IMR-90 (cell line): ENCODE measurements around the gene DCAF5. TPM values are rescaled to one million over a fixed set of nuclear protein-coding genes. Genes with fewer than 3 reads are reported as not detected.

Source experiments
- ATAC-seq: fragments of 200-7000 bp; cut with Tn5 transposase; 2 replicates; pipeline ENCODE4 v1.9.1; 2020; ENCODE audit warnings: low read depth, mild to moderate bottlenecking, moderate library complexity
- BruUV-seq: library from RNA; stranded (reverse); fragments of 400-500 nt; replicated peaks from 2 replicates; lab custom pipeline; 2021; lab: Mats Ljungman, UMichigan
- CTCF ChIA-PET: fragments of 300-600 bp; formaldehyde crosslinking; extraction: SDS; loops from one replicate; lab custom pipeline; 2021; ENCODE audit warnings: antibody characterized with exemption; lab: Yijun Ruan, JAX
- POLR2A ChIA-PET: fragments of 300-600 bp; sonication (Branson Sonifier 250); formaldehyde crosslinking; loops from one replicate; lab custom pipeline; 2022; ENCODE audit warnings: antibody characterized with exemption; ENCODE audit not compliant: unreplicated experiment; lab: Charles Lee
- DNase-seq: peaks from one replicate; pipeline ENCODE4 v3.0.0; 2013
- H2AFZ ChIP-seq: replicated peaks from 2 replicates; pipeline ENCODE3; 2013; ENCODE audit warnings: low read length, mild to moderate bottlenecking; ENCODE audit not compliant: poor library complexity
- H2AK5ac ChIP-seq: 2 replicates; pipeline ENCODE4 v1.6.1; 2013; ENCODE audit warnings: low read depth, low read length, inconsistent platforms
- H2AK9ac ChIP-seq: replicated peaks from 2 replicates; pipeline ENCODE3; 2013; ENCODE audit warnings: mild to moderate bottlenecking, low read depth, low read length, moderate library complexity; ENCODE audit not compliant: poor library complexity
- H2BK120ac ChIP-seq: 2 replicates; pipeline ENCODE4 v1.6.1; 2013; ENCODE audit warnings: low read depth, low read length, inconsistent platforms
- H2BK15ac ChIP-seq: 3 replicates; pipeline ENCODE4 v1.6.1; 2013; ENCODE audit warnings: low read depth, low read length, inconsistent platforms
- H2BK20ac ChIP-seq: 2 replicates; pipeline ENCODE4 v1.6.1; 2013; ENCODE audit warnings: low read depth, mild to moderate bottlenecking, inconsistent platforms, low read length, moderate library complexity
- H2BK5ac ChIP-seq: 2 replicates; pipeline ENCODE4 v1.6.1; 2013; ENCODE audit warnings: mild to moderate bottlenecking, low read depth, low read length, inconsistent platforms; ENCODE audit not compliant: poor library complexity, severe bottlenecking
- H3K14ac ChIP-seq: replicated peaks from 2 replicates; pipeline ENCODE4 v1.6.1; 2013; ENCODE audit warnings: low read depth, low read length, inconsistent platforms
- H3K18ac ChIP-seq: 2 replicates; pipeline ENCODE4 v1.6.1; 2013; ENCODE audit warnings: low read depth, low read length, control low read depth
- H3K23ac ChIP-seq: 2 replicates; pipeline ENCODE4 v1.6.1; 2013; ENCODE audit warnings: low read depth, low read length, inconsistent platforms
- H3K27ac ChIP-seq: 2 replicates; pipeline ENCODE4 v1.5.1; 2013; ENCODE audit warnings: mild to moderate bottlenecking, control low read depth, low read length; ENCODE audit not compliant: insufficient read depth
- H3K27me3 ChIP-seq: 2 replicates; pipeline ENCODE4 v1.6.1; 2013; ENCODE audit warnings: low read length; ENCODE audit not compliant: control insufficient read depth, insufficient read depth
- H3K36me3 ChIP-seq: 2 replicates; pipeline ENCODE4 v1.6.1; 2013; ENCODE audit warnings: low read length, mixed read lengths; ENCODE audit not compliant: control insufficient read depth, insufficient read depth
- H3K4ac ChIP-seq: 2 replicates; pipeline ENCODE4 v1.6.1; 2013; ENCODE audit warnings: low read depth, low read length, inconsistent platforms
- H3K4me1 ChIP-seq: 2 replicates; pipeline ENCODE4 v1.6.1; 2013; ENCODE audit warnings: low read length, mixed read lengths; ENCODE audit not compliant: control insufficient read depth, insufficient read depth
- H3K4me2 ChIP-seq: 2 replicates; pipeline ENCODE4 v1.6.1; 2013; ENCODE audit warnings: low read depth, mild to moderate bottlenecking, control low read depth, low read length, moderate library complexity
- H3K4me3 ChIP-seq: 2 replicates; pipeline ENCODE4 v1.5.1; 2013; ENCODE audit warnings: low read depth, mild to moderate bottlenecking, control low read depth, low read length, moderate library complexity; ENCODE audit not compliant: insufficient read depth
- H3K56ac ChIP-seq: 2 replicates; pipeline ENCODE4 v1.6.1; 2013; ENCODE audit warnings: low read length, inconsistent platforms; ENCODE audit not compliant: insufficient read depth; ENCODE audit errors: extremely low read depth
- H3K79me1 ChIP-seq, 2 experiments: 2 replicates each; pipeline ENCODE4 v1.6.1; 2013; ENCODE audit warnings: low read length in 2 of 2, inconsistent platforms in 1 of 2, low read depth in 1 of 2
- H3K9ac ChIP-seq: 2 replicates; pipeline ENCODE4 v1.6.1; 2013; ENCODE audit warnings: low read depth, low read length, control low read depth
- H3K9me1 ChIP-seq: 2 replicates; pipeline ENCODE4 v1.6.1; 2013; ENCODE audit warnings: low read length, inconsistent platforms; ENCODE audit not compliant: insufficient read depth
- H3K9me3 ChIP-seq: 2 replicates; pipeline ENCODE4 v1.6.1; 2013; ENCODE audit warnings: low read length; ENCODE audit not compliant: control insufficient read depth, insufficient read depth
- H4K20me1 ChIP-seq: 2 replicates; pipeline ENCODE4 v1.6.1; 2013; ENCODE audit warnings: low read length, inconsistent platforms; ENCODE audit not compliant: insufficient read depth
- H4K5ac ChIP-seq: 2 replicates; pipeline ENCODE4 v1.6.1; 2013; ENCODE audit warnings: mild to moderate bottlenecking, low read depth, low read length, control low read depth
- H4K8ac ChIP-seq, 2 experiments: 2 replicates each; pipeline ENCODE4 v1.6.1; 2013; ENCODE audit warnings: low read depth in 2 of 2, low read length in 2 of 2, control low read depth in 1 of 2, inconsistent platforms in 1 of 2
- H4K91ac ChIP-seq: 2 replicates; pipeline ENCODE4 v1.6.1; 2013; ENCODE audit warnings: low read depth, low read length, inconsistent platforms; ENCODE audit not compliant: insufficient read depth
- CEBPB ChIP-seq: IDR thresholded peaks from 2 replicates; pipeline ENCODE4 v1.6.1; 2012; ENCODE audit warnings: low read depth, low read length, improper control_type of control experiment
- MAZ ChIP-seq: IDR thresholded peaks from 2 replicates; pipeline ENCODE4 v1.6.1; 2012; ENCODE audit warnings: low read depth, mild to moderate bottlenecking, low read length, improper control_type of control experiment, moderate library complexity, borderline replicate concordance
- NFE2L2 ChIP-seq: fragments of 150-350 bp; IDR thresholded peaks from 2 replicates; pipeline ENCODE4 v1.6.1; 2016; ENCODE audit warnings: low read depth, mild to moderate bottlenecking, low read length
- WGBS, 2 experiments: methylation state at CpG; one replicate each; pipeline versions ENCODE4 v1.1.5 to v1.1.7; 2013; ENCODE audit warnings: missing lambda C conversion rate in 2 of 2; ENCODE audit not compliant: insufficient read length in 1 of 2; ENCODE audit errors: extremely low coverage in 2 of 2; 5-methylcytosine and 5-hydroxymethylcytosine counted together
- dilution Hi-C: fragments of 300-500 bp; cut with HindIII; formaldehyde crosslinking; loops from one replicate; pipeline ENCODE4 v1.14.3; 2018; ENCODE audit warnings: low sequenced_read_pairs; ENCODE audit not compliant: unreplicated experiment
- in situ Hi-C: fragments of 300-500 bp; cut with MboI; formaldehyde crosslinking; loops from 3 replicates; pipeline ENCODE4 v1.14.3; 2019; ENCODE audit warnings: low sequenced_read_pairs, inconsistent platforms, mixed read lengths
- intact Hi-C: fragments of 100-400 bp; cut with micrococcal nuclease; formaldehyde crosslinking; loops from 2 replicates; pipeline ENCODE4 v1.10.0; 2022
- polyA plus RNA-seq, 3 experiments: library from polyadenylated mRNA; depleted of rRNA; stranded (reverse); fragments of >200 nt; gene quantifications; 2 replicates each; pipeline ENCODE4 v1.2.3, GENCODE V29; 2012; ENCODE audit warnings: low replicate concordance in 1 of 3
- total RNA-seq: library from RNA; depleted of rRNA; stranded (reverse); fragments of >200 nt; gene quantifications from 2 replicates; pipeline ENCODE4 v1.2.3, GENCODE V29; 2012
- TF ChIP-seq, protein P1 (sequence below): fragments of 150-350 bp; IDR thresholded peaks from 2 replicates; pipeline ENCODE4 v1.6.1; 2017; ENCODE audit warnings: mild to moderate bottlenecking, antibody characterized with exemption, low read length, low read depth

The DCAF5 gene
- total and polyA plus RNA-seq, 2 of the 4 experiments (the other 2 are of a cell fraction) = 17.6 to 30.4 TPM

DNA sequence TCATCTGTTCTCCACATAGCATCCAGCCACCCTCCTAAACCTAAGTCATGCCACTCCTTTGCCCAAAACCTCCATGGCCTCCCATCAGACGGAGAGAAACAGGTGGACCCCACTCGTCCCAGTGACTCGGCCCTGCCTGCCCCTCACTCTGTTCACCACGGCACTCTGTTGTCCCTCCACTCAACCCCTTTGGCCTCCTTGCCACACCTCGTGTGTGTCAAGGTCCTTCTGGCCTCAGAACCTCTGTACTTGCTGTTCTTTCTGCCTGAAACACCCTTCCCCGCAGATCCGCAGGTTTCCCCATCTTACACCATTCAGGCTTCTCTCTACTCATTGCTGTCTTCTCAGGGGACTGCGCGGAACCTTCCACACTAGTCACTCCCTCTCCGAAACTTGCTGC is 149.3 kb downstream of the DCAF5 start:
- Histone ChIP-seq H3K27ac (no peak overlapping the region), H3K14ac (no peak overlapping the region), H3K9ac (no peak overlapping the region), H3K4ac (no peak overlapping the region), H3K4me3 (no peak overlapping the region), H3K27me3 (no peaks in the 10 kb centered on the region), H2BK120ac (no peak overlapping the region), H3K23ac (no peak overlapping the region), H3K4me1 (peaks cover 18% of the 10 kb centered on the region), H4K5ac (no peak overlapping the region), H3K4me2 (no peak overlapping the region), H2AK5ac (peak overlapping the region; percentile 15; the same call in 1 of the 2 replicates), H2BK5ac (no peak overlapping the region), H3K56ac (no peak overlapping the region), H4K20me1 (no peaks in the 10 kb centered on the region), H3K79me1 (peaks cover 0 to 14% of the 10 kb centered on the region in 2 experiments; a peak in 2 of 4 replicates), H3K36me3 (no peaks in the 10 kb centered on the region), H3K18ac (no peak overlapping the region), H2AFZ (no peak overlapping the region), H3K9me1 (peaks cover 19% of the 10 kb centered on the region), H4K8ac (no peak overlapping the region), H2AK9ac (no peak overlapping the region), H2BK20ac (no peak overlapping the region), H3K9me3 (no peaks in the 10 kb centered on the region), H4K91ac (no peak overlapping the region), H2BK15ac (no peak overlapping the region)
- POLR2A ChIA-PET = no interaction called here
- CTCF ChIA-PET = no interaction called here
- DNase-seq (no peak), ATAC-seq (no peak)
- dilution Hi-C loops = no loop called here
- in situ Hi-C loops = no loop called here
- intact Hi-C loops = no loop called here
- BruUV-seq = no TSS peak
- WGBS, 2 experiments = 80% methylated on average over 4 of the region's 10 CpGs; no CpG with 5 or more reads in 1 of the 2 experiments
- TF ChIP-seq NFE2L2 (no peak), MAZ (no peak), CEBPB (no peak)
- TF ChIP-seq, protein P1, sequence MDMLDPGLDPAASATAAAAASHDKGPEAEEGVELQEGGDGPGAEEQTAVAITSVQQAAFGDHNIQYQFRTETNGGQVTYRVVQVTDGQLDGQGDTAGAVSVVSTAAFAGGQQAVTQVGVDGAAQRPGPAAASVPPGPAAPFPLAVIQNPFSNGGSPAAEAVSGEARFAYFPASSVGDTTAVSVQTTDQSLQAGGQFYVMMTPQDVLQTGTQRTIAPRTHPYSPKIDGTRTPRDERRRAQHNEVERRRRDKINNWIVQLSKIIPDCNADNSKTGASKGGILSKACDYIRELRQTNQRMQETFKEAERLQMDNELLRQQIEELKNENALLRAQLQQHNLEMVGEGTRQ = no peak
